Suprapubic skin (tissue), 3 donors: ENCODE data around the gene SLC16A13.

ENCODE experiments used
- EP300 ChIP-seq: sonication (generic); formaldehyde crosslinking; IDR thresholded peaks from one replicate; pipeline ENCODE4 v1.6.1; 2017; ENCODE audit warnings: antibody characterized with exemption
- POLR2A ChIP-seq, 2 donors: fragments of 450-650 bp; IDR thresholded peaks; one replicate each; pipeline ENCODE4 v1.6.1; 2017; ENCODE audit warnings: antibody characterized with exemption in 2 of 2, mild to moderate bottlenecking in 2 of 2, moderate library complexity in 2 of 2
- TF ChIP-seq, protein P1 (sequence below), 2 donors: fragments of 200-600 bp in 1 of 2; fragments of 450-650 bp in 1 of 2; sonication (generic) in 1 of 2; IDR thresholded peaks; one replicate each; pipeline ENCODE4 v1.5.1; 2016 to 2019; ENCODE audit warnings: antibody characterized with exemption in 2 of 2, mild to moderate bottlenecking in 1 of 2, moderate library complexity in 1 of 2

DNA sequence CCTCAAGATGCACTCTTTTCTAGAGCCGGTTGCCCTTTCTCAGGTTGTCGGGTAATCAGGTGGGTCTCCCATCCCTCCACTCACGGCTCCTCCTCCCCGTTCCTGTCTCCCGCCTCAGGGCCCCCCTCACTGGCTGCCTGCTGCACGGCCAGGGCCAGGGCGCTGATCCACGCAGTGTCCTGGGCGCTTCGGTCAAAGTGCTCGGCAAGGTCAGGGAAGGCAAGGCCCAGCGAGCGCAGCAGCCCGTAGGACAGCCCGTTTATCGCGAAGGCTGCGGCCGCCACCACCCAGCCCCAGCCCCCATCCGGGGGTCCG lies 7.3 kb downstream of the SLC16A13 start:
- TF ChIP-seq POLR2A (IDR thresholded peaks at IDR 0.05): no peak
- TF ChIP-seq, protein P1, sequence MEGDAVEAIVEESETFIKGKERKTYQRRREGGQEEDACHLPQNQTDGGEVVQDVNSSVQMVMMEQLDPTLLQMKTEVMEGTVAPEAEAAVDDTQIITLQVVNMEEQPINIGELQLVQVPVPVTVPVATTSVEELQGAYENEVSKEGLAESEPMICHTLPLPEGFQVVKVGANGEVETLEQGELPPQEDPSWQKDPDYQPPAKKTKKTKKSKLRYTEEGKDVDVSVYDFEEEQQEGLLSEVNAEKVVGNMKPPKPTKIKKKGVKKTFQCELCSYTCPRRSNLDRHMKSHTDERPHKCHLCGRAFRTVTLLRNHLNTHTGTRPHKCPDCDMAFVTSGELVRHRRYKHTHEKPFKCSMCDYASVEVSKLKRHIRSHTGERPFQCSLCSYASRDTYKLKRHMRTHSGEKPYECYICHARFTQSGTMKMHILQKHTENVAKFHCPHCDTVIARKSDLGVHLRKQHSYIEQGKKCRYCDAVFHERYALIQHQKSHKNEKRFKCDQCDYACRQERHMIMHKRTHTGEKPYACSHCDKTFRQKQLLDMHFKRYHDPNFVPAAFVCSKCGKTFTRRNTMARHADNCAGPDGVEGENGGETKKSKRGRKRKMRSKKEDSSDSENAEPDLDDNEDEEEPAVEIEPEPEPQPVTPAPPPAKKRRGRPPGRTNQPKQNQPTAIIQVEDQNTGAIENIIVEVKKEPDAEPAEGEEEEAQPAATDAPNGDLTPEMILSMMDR (IDR thresholded peaks at IDR 0.05): no peak
- TF ChIP-seq EP300: no peak
